BE2C (cell line): ENCODE data around the gene HDHD2.

Experiments used
- DNase-seq: peaks from one replicate; pipeline ENCODE4 v3.0.0-alpha.2; 2020
- H3K27me3 ChIP-seq: fragments of 250-450 bp; sonication (Bioruptor Pico); 2 replicates; pipeline ENCODE4 v1.5.1; 2020; ENCODE audit warnings: mild to moderate bottlenecking
- H3K36me3 ChIP-seq: fragments of 250-450 bp; sonication (Bioruptor Pico); 2 replicates; pipeline ENCODE4 v1.5.1; 2020; ENCODE audit warnings: mild to moderate bottlenecking
- H3K4me1 ChIP-seq: fragments of 250-450 bp; sonication (Bioruptor Pico); 2 replicates; pipeline ENCODE4 v1.5.1; 2020
- H3K4me3 ChIP-seq: 2 replicates; pipeline ENCODE4 v1.5.1; 2011; ENCODE audit warnings: low read depth, low read length
- H3K9me3 ChIP-seq: fragments of 250-450 bp; sonication (Bioruptor Pico); 2 replicates; pipeline ENCODE4 v1.5.1; 2020
- CTCF ChIP-seq: IDR thresholded peaks from 2 replicates; pipeline ENCODE4 v1.5.1; 2012; ENCODE audit warnings: mild to moderate bottlenecking, low read depth, low read length

HDHD2 gene

GRCh38 chr18:47121146-47121545, 29.2 kb downstream of the HDHD2 start:
- TF ChIP-seq CTCF = no peak
- Histone ChIP-seq H3K36me3 (no peaks in the 10 kb centered on the region), H3K27me3 (no peaks in the 10 kb centered on the region), H3K9me3 (no peaks in the 10 kb centered on the region), H3K4me1 (no peaks in the 10 kb centered on the region), H3K4me3 (no peak overlapping the region)
- DNase-seq = no peak

- no peak overlapping the region for H3K4me3 ChIP-seq
- H3K36me3 ChIP-seq = no peaks in the 10 kb centered on the region
- no peaks in the 10 kb centered on the region for H3K27me3 ChIP-seq
- TF ChIP-seq CTCF = no peak
- no peaks in the 10 kb centered on the region for H3K9me3 ChIP-seq
- no peak for DNase-seq
- H3K4me1 ChIP-seq = no peaks in the 10 kb centered on the region
These were observed 29.9 kb downstream of the HDHD2 start for GRCh38 chr18:47120428-47120827.

- Histone ChIP-seq H3K36me3 (no peaks in the 10 kb centered on the region; the same call in 1 of the 2 replicates), H3K4me3 (no peak overlapping the region), H3K4me1 (no peaks in the 10 kb centered on the region), H3K27me3 (no peaks in the 10 kb centered on the region), H3K9me3 (no peaks in the 10 kb centered on the region)
- no peak for TF ChIP-seq CTCF
- no peak for DNase-seq
These were observed 31.3 kb downstream of the HDHD2 start for GRCh38 chr18:47118981-47119380.

GRCh38 chr18:47115205-47115604, 35.1 kb downstream of the HDHD2 start:
- no peak for DNase-seq
- TF ChIP-seq CTCF = no peak
- Histone ChIP-seq H3K4me1 (no peaks in the 10 kb centered on the region), H3K27me3 (no peaks in the 10 kb centered on the region), H3K4me3 (no peak overlapping the region), H3K36me3 (no peaks in the 10 kb centered on the region; the same call in 1 of the 2 replicates), H3K9me3 (no peaks in the 10 kb centered on the region)

GRCh38 chr18:47113796-47114540, 36.3 kb downstream of the HDHD2 start:
- no peak for DNase-seq
- Histone ChIP-seq H3K4me3 (no peak overlapping the region), H3K27me3 (no peaks in the 10 kb centered on the region), H3K9me3 (no peaks in the 10 kb centered on the region), H3K4me1 (no peaks in the 10 kb centered on the region), H3K36me3 (no peaks in the 10 kb centered on the region; the same call in 1 of the 2 replicates)
- no peak for TF ChIP-seq CTCF

GRCh38 chr18:47110492-47111274, 39.6 kb downstream of the HDHD2 start:
- no peak for DNase-seq
- Histone ChIP-seq H3K4me1 (no peaks in the 10 kb centered on the region), H3K36me3 (no peaks in the 10 kb centered on the region; the same call in 1 of the 2 replicates), H3K9me3 (no peaks in the 10 kb centered on the region), H3K4me3 (no peak overlapping the region), H3K27me3 (no peaks in the 10 kb centered on the region)
- TF ChIP-seq CTCF = no peak
